Ishikawa (cell line): Measurements from ENCODE around the gene STUM.

ENCODE experiments used
- CREB1 ChIP-seq: IDR thresholded peaks from 2 replicates; pipeline ENCODE4 v1.6.1; 2012; ENCODE audit warnings: low read depth
- EGR1 ChIP-seq: IDR thresholded peaks from 2 replicates; pipeline ENCODE4 v1.6.1; 2012
- EP300 ChIP-seq: IDR thresholded peaks from 2 replicates; pipeline ENCODE4 v1.6.1; 2012; ENCODE audit warnings: borderline replicate concordance
- FOXM1 ChIP-seq: IDR thresholded peaks from 2 replicates; pipeline ENCODE4 v1.6.1; 2012; ENCODE audit warnings: low read depth, borderline replicate concordance
- MAX ChIP-seq: IDR thresholded peaks from 2 replicates; pipeline ENCODE4 v1.6.1; 2012
- RAD21 ChIP-seq: IDR thresholded peaks from 2 replicates; pipeline ENCODE4 v1.6.1; 2012; ENCODE audit warnings: low read depth
- REST ChIP-seq: IDR thresholded peaks from 2 replicates; pipeline ENCODE4 v1.6.1; 2012; ENCODE audit warnings: low read depth, mild to moderate bottlenecking
- TAF1 ChIP-seq: IDR thresholded peaks from 2 replicates; pipeline ENCODE4 v1.6.1; 2012; ENCODE audit warnings: low read depth, mild to moderate bottlenecking
- TCF12 ChIP-seq: IDR thresholded peaks from 2 replicates; pipeline ENCODE4 v1.6.1; 2012; ENCODE audit warnings: low read depth
- TEAD4 ChIP-seq: IDR thresholded peaks from 2 replicates; pipeline ENCODE4 v1.6.1; 2012
- USF1 ChIP-seq: IDR thresholded peaks from 2 replicates; pipeline ENCODE4 v1.6.1; 2012
- YY1 ChIP-seq: IDR thresholded peaks from 2 replicates; pipeline ENCODE4 v1.6.1; 2012; ENCODE audit warnings: low read depth

- TF ChIP-seq EGR1 (no peak), MAX (no peak), YY1 (no peak), RAD21 (no peak), EP300 (no peak), USF1 (no peak), TAF1 (no peak), REST (no peak), TEAD4 (no peak), FOXM1 (no peak), CREB1 (no peak), TCF12 (no peak)
Measured at GRCh38 chr1:226647719-226648118, 99.2 kb downstream of the STUM start.
